HG03175 (cell line): Measurements from ENCODE around the gene EAF1.
"Not testable (repeated sequence)": the region's sequence is repeated elsewhere in the genome, so short reads cannot be mapped to it uniquely, and the experiment has no call there.

Experiments
- ATAC-seq: cut with Tn5 transposase; IDR thresholded peaks from one replicate; pipeline ENCODE4 v1.9.1; 2021; ENCODE audit warnings: mild to moderate bottlenecking, moderate library complexity; ENCODE audit not compliant: unreplicated experiment

Gene EAF1

GRCh38 chr3:15427182-15427880 is at the start of gene EAF1, which contains the start of gene METTL6:
Gene EAF1, plus strand, starts transcription at chr3:15427598. Its CDS starts 182 bp downstream, at chr3:15427780.
Gene METTL6, minus strand, starts transcription at chr3:15427544. Its CDS starts 1,033 bp downstream, at chr3:15426511.
- peak; percentile 93 for ATAC-seq

GRCh38 chr3:15377961-15378791 is 49.2 kb upstream of the EAF1 start:
- ATAC-seq = peak; percentile 91

- ATAC-seq = no peak
Observed at GRCh38 chr3:15380980-15381890, 46.2 kb upstream of the EAF1 start.

GRCh38 chr3:15382405-15382923 is 44.9 kb upstream of the EAF1 start:
- no peak for ATAC-seq

GRCh38 chr3:15384510-15385237 is 42.7 kb upstream of the EAF1 start:
- ATAC-seq = peak; percentile 93

GRCh38 chr3:15385238-15385695 is 42.1 kb upstream of the EAF1 start:
- ATAC-seq = peak; percentile 9

GRCh38 chr3:15385901-15386653 is 41.3 kb upstream of the EAF1 start:
- ATAC-seq = no peak

- not testable (repeated sequence) for ATAC-seq
Observed at GRCh38 chr3:15386654-15386955, 40.8 kb upstream of the EAF1 start.

- no peak for ATAC-seq
Observed at GRCh38 chr3:15387171-15387581, 40.2 kb upstream of the EAF1 start.

GRCh38 chr3:15387735-15388134 is 39.7 kb upstream of the EAF1 start:
- no peak for ATAC-seq

GRCh38 chr3:15388335-15388734 is 39.1 kb upstream of the EAF1 start:
- ATAC-seq = not testable (repeated sequence)

- ATAC-seq = no peak
Observed at GRCh38 chr3:15390460-15390859, 36.9 kb upstream of the EAF1 start.

GRCh38 chr3:15391007-15391406 is 36.4 kb upstream of the EAF1 start:
- no peak for ATAC-seq

- not testable (repeated sequence) for ATAC-seq
Observed at GRCh38 chr3:15393252-15393651, 34.1 kb upstream of the EAF1 start.

- ATAC-seq = not testable (repeated sequence)
Observed at GRCh38 chr3:15398731-15399133, 28.7 kb upstream of the EAF1 start.

- ATAC-seq = no peak
Observed at GRCh38 chr3:15399970-15400369, 27.4 kb upstream of the EAF1 start.

GRCh38 chr3:15401936-15402335 is 25.5 kb upstream of the EAF1 start:
- ATAC-seq = no peak

GRCh38 chr3:15403495-15403894 is 23.9 kb upstream of the EAF1 start:
- no peak for ATAC-seq

- ATAC-seq = no peak
Observed at GRCh38 chr3:15403965-15404364, 23.4 kb upstream of the EAF1 start.
